Peyer's patch (tissue), 4 donors: Measurements from ENCODE around the gene LYPD6B. TPM values are rescaled to one million over a fixed set of nuclear protein-coding genes. Genes with fewer than 3 reads are reported as not detected.

Experiments used
- DNase-seq, 3 donors: peaks; one replicate each; pipeline ENCODE4 v3.0.0-alpha.2; 2017 to 2019
- H3K27ac ChIP-seq, 4 donors: fragments of 200-600 bp; sonication (generic); one replicate each; pipeline ENCODE4 v1.5.1; 2016 to 2019
- H3K27me3 ChIP-seq, 2 donors: fragments of 200-600 bp; sonication (generic); one replicate each; pipeline ENCODE4 v1.5.1; 2019
- H3K36me3 ChIP-seq, 3 donors: fragments of 200-600 bp; sonication (generic); one replicate each; pipeline ENCODE4 v1.5.1; 2016 to 2019
- H3K4me1 ChIP-seq, 4 donors: fragments of 200-600 bp; sonication (generic); one replicate each; pipeline ENCODE4 v1.5.1; 2016 to 2019
- H3K4me3 ChIP-seq, 4 donors: fragments of 200-600 bp; sonication (generic); 1 replicate in 3 of 4; 2 replicates in 1 of 4; pipeline ENCODE4 v1.5.1; 2016 to 2019; ENCODE audit warnings: mild to moderate bottlenecking in 1 of 4
- H3K9me3 ChIP-seq, 4 donors: fragments of 200-600 bp; sonication (generic); one replicate each; pipeline ENCODE4 v1.5.1; 2016 to 2019; ENCODE audit warnings: mild to moderate bottlenecking in 1 of 4
- POLR2A ChIP-seq, 2 donors: fragments of 450-650 bp; IDR thresholded peaks; one replicate each; pipeline ENCODE4 v1.5.1; 2017; ENCODE audit warnings: antibody characterized with exemption in 2 of 2, mild to moderate bottlenecking in 2 of 2, moderate library complexity in 2 of 2
- total RNA-seq, 4 donors: library from RNA; depleted of rRNA; stranded (reverse); fragments of >200 nt; gene quantifications; one replicate each; pipeline ENCODE4 v1.1.0, GENCODE V29; 2016
- TF ChIP-seq, protein P1 (sequence below), 6 experiments: fragments of 450-650 bp in 4 of 6; fragments of 200-600 bp in 2 of 6; sonication (generic) in 1 of 6; IDR thresholded peaks; one replicate each; pipeline ENCODE4 v1.5.1; 2017 to 2019; ENCODE audit warnings: antibody characterized with exemption in 6 of 6, mild to moderate bottlenecking in 3 of 6, moderate library complexity in 1 of 6

Gene LYPD6B
- total RNA-seq, 4 donors from 2014 or later: 2.0 to 4.4 (median 3.7) TPM; not detected in 1

- Histone ChIP-seq H3K27ac (no peak overlapping the region), H3K4me1 (peaks cover 0 to 4% (median 0%) of the 10 kb centered on the region in 4 donors), H3K4me3 (no peak overlapping the region), H3K27me3 (no peaks in the 10 kb centered on the region), H3K36me3 (no peaks in the 10 kb centered on the region), H3K9me3 (no peaks in the 10 kb centered on the region)
- TF ChIP-seq POLR2A (IDR thresholded peaks at IDR 0.05): no peak
- TF ChIP-seq, protein P1, sequence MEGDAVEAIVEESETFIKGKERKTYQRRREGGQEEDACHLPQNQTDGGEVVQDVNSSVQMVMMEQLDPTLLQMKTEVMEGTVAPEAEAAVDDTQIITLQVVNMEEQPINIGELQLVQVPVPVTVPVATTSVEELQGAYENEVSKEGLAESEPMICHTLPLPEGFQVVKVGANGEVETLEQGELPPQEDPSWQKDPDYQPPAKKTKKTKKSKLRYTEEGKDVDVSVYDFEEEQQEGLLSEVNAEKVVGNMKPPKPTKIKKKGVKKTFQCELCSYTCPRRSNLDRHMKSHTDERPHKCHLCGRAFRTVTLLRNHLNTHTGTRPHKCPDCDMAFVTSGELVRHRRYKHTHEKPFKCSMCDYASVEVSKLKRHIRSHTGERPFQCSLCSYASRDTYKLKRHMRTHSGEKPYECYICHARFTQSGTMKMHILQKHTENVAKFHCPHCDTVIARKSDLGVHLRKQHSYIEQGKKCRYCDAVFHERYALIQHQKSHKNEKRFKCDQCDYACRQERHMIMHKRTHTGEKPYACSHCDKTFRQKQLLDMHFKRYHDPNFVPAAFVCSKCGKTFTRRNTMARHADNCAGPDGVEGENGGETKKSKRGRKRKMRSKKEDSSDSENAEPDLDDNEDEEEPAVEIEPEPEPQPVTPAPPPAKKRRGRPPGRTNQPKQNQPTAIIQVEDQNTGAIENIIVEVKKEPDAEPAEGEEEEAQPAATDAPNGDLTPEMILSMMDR (IDR thresholded peaks at IDR 0.05): no peak
- no peak for DNase-seq
Measured at GRCh38 chr2:149156971-149157740, 118.7 kb downstream of the LYPD6B start.

- peaks cover 0 to 4% (median 0%) of the 10 kb centered on the region in 4 donors for H3K4me1 ChIP-seq
- no peak for TF ChIP-seq POLR2A (IDR thresholded peaks at IDR 0.05)
- TF ChIP-seq, protein P1 (IDR thresholded peaks at IDR 0.05): no peak
- no peak overlapping the region for H3K4me3 ChIP-seq
- no peaks in the 10 kb centered on the region for H3K36me3 ChIP-seq
- no peaks in the 10 kb centered on the region for H3K9me3 ChIP-seq
- no peak for DNase-seq
- H3K27ac ChIP-seq: no peak overlapping the region
- H3K27me3 ChIP-seq: no peaks in the 10 kb centered on the region
Measured at GRCh38 chr2:149158957-149159356, 120.5 kb downstream of the LYPD6B start.

DNA sequence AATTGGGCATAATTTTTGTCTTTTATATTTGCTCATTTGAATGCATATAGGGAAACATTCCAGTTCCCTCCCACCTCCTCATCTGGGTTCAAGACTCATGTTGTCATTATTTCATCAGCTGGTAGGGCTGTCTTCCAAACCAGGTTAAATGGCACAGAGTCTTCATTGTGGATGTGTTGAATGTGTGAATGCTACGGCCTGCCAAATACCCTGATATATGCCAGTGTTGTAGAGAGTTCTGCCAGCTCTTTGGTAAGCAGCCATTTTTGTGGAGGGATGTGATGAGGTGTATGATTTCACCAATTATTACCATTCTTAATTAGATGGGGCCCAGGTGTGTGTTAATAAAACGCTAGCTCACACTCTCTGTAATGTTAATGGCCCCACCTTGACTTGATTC lies 121.7 kb downstream of the LYPD6B start:
- DNase-seq: no peak
- H3K36me3 ChIP-seq: no peaks in the 10 kb centered on the region
- H3K27me3 ChIP-seq: no peaks in the 10 kb centered on the region
- H3K4me1 ChIP-seq: peaks cover 0 to 4% (median 0%) of the 10 kb centered on the region in 4 donors
- no peak overlapping the region for H3K4me3 ChIP-seq
- TF ChIP-seq POLR2A (IDR thresholded peaks at IDR 0.05): no peak
- TF ChIP-seq, protein P1 (IDR thresholded peaks at IDR 0.05): no peak
- no peak overlapping the region for H3K27ac ChIP-seq
- H3K9me3 ChIP-seq: no peaks in the 10 kb centered on the region

DNA sequence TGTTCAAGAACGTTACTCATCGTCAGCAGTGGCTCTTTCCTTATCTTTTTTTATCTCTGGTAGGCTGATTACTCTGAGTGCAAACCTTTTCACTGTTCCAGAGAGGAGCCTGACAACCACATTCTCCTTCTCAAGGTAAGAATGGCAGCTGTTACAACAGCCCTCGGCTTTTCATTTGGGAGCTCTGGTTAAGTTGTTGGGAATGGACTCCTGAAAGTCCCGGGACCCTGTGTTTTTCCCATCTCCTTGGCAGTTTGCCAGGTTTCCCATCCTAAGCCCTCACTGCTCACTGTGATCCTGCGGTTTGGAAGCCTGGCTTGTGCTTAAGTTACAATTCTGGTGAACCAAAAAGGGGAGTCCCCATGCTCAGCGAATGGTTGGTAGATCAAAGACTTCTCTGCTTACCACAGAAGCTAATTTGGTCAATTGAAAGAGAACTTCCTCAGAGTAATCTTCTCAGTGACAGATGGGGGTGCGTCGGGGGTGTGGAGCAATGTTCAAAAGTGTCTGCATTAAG lies 122.3 kb downstream of the LYPD6B start:
- peak in 2 of 3 donors; percentile 17 to 46 for DNase-seq
- H3K27me3 ChIP-seq: no peaks in the 10 kb centered on the region
- H3K27ac ChIP-seq: no peak overlapping the region
- no peaks in the 10 kb centered on the region for H3K36me3 ChIP-seq
- no peak overlapping the region for H3K4me3 ChIP-seq
- TF ChIP-seq, protein P1 (IDR thresholded peaks at IDR 0.05): no peak
- no peak for TF ChIP-seq POLR2A (IDR thresholded peaks at IDR 0.05)
- no peaks in the 10 kb centered on the region for H3K9me3 ChIP-seq
- H3K4me1 ChIP-seq: peaks cover 0 to 4% (median 0%) of the 10 kb centered on the region in 4 donors

- H3K36me3 ChIP-seq: no peaks in the 10 kb centered on the region
- H3K4me3 ChIP-seq: no peak overlapping the region
- TF ChIP-seq, protein P1 (IDR thresholded peaks at IDR 0.05): no peak
- TF ChIP-seq POLR2A (IDR thresholded peaks at IDR 0.05): no peak
Measured at GRCh38 chr2:149161481-149162225, 123.2 kb downstream of the LYPD6B start.

More at GRCh38 chr2:149161481-149162225, 123.2 kb downstream of the LYPD6B start:
- no peaks in the 10 kb centered on the region for H3K27me3 ChIP-seq
- no peaks in the 10 kb centered on the region for H3K9me3 ChIP-seq
- H3K4me1 ChIP-seq: peaks cover 0 to 4% (median 0%) of the 10 kb centered on the region in 4 donors
- no peak overlapping the region for H3K27ac ChIP-seq
- DNase-seq: no peak
